Endothelial cell of umbilical vein (primary cell): ENCODE data around the gene MIB2.

Experiments used
- CTCF ChIP-seq, 2 donors: IDR thresholded peaks; 1 replicate in 1 of 2; 2 replicates in 1 of 2; pipeline ENCODE4 v1.5.1; 2011; ENCODE audit warnings: low read length in 2 of 2, mild to moderate bottlenecking in 2 of 2, moderate library complexity in 2 of 2, control low read depth in 1 of 2, inconsistent platforms in 1 of 2, low read depth in 1 of 2; ENCODE audit not compliant: insufficient read depth in 1 of 2; ENCODE audit errors: extremely low read depth in 1 of 2
- MAX ChIP-seq: IDR thresholded peaks from 2 replicates; pipeline ENCODE4 v1.6.1; 2011; ENCODE audit not compliant: insufficient read depth, insufficient read length
- POLR2A ChIP-seq: IDR thresholded peaks from 2 replicates; pipeline ENCODE4 v1.6.1; 2012; ENCODE audit warnings: low read depth, mild to moderate bottlenecking, control low read depth, low read length

DNA sequence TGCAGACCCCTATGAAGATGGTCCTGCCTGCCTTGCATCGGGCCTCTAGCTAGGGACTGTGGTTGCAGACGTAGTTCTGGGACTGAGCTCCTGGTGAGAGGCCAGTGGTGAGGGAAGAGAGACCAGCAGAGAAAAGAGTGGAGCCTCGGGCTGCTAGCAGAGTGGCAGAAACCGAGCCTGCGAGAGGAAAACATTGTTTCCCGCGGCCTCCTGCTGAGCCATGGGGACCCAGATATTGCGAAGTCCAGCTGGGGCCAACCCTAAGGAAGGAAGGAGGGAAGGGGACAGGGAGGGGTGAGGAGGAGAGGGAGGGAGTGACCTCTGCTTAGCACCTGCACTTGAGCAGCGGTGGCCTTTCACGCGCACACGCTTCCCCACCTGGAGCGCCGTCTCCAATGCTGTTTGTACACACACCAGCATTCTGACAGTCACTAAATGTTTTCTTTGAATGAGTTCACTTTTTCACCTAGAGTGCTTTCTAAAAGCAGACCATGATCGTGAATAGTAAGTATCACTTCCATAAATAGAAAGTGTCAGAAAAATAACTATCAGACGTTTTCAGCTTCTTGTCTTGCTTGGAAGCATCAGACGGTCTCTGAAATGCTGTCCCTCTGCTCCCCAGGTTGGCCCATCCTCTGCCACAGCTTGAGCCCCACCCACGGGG lies 12.9 kb upstream of the MIB2 start:
- TF ChIP-seq CTCF (IDR thresholded peaks at IDR 0.05; ENCODE audit: extremely low read depth in 1 of 2, insufficient read depth in 1 of 2, low read depth in 1 of 2, low read length in 2 of 2) (no peak), POLR2A (no peak), MAX (no peak)
